ENCODE data around the gene UBP1.

DNA sequence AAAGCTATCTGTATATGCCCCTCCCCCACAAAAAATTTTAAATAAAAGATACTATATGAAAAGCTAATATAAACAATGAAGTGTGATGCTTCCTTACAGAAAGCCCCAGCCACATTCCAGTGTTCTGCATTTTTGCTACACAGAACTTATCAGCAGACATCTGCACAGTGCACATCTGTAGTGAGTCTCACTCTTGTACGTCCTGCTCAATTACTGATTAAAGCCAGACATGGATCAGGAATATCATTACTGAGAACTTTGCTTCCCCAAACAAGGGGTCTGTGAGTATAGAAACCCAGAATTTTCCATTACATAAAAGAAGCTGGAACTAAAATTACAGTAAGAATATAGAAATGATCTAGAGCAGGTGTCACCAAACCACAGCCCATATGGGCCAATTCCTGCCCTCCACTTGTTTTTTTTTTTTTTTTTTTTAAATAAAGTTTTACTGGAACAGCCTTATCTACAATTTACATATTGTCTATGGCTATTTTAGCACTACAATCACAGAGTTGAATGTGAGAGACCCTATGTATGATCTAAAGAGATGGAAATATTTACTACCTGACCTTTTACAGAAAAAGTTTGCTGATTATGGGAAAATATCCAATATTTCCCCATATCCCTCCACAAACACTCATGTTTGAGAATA is 45.7 kb downstream of the UBP1 start:
- TF ChIP-seq, protein P1, sequence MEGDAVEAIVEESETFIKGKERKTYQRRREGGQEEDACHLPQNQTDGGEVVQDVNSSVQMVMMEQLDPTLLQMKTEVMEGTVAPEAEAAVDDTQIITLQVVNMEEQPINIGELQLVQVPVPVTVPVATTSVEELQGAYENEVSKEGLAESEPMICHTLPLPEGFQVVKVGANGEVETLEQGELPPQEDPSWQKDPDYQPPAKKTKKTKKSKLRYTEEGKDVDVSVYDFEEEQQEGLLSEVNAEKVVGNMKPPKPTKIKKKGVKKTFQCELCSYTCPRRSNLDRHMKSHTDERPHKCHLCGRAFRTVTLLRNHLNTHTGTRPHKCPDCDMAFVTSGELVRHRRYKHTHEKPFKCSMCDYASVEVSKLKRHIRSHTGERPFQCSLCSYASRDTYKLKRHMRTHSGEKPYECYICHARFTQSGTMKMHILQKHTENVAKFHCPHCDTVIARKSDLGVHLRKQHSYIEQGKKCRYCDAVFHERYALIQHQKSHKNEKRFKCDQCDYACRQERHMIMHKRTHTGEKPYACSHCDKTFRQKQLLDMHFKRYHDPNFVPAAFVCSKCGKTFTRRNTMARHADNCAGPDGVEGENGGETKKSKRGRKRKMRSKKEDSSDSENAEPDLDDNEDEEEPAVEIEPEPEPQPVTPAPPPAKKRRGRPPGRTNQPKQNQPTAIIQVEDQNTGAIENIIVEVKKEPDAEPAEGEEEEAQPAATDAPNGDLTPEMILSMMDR (IDR thresholded peaks at IDR 0.05): no peak
- no peak for TF ChIP-seq POLR2A (IDR thresholded peaks at IDR 0.05)
- TF ChIP-seq EP300 (IDR thresholded peaks at IDR 0.05): no peak
- no peak for TF ChIP-seq POLR2AphosphoS5 (IDR thresholded peaks at IDR 0.05)
